ENCODE data around the gene MORN1. TPM values are rescaled to one million over a fixed set of nuclear protein-coding genes. Genes with fewer than 3 reads are reported as not detected.

The MORN1 gene
- total RNA-seq, 1 donor from 2014 or later, result 4.5 TPM

DNA sequence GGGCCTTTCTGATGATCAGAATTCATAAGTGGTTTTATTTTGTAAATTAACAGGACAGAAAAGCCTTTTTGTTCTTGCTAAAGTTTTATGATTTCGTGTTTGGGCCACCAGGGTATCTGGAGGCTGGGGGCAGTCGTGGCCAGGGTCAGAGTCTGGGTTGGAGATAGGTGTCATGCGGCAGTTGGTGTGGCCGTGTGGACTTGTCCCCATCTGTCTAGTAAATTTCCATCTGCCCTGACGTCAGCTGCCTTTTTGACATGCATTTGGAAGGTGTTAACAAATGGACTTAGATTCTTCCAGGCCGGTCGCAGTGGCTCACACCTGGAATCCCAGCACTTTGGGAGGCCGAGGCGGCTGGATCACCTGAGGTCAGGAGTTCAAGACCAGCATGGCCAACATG is 106.4 kb downstream of the MORN1 start:
- no peaks in the 10 kb centered on the region for H3K36me3 ChIP-seq
- DNase-seq, result no peak
- H3K4me1 ChIP-seq, result peaks cover 73% of the 10 kb centered on the region
- no peaks in the 10 kb centered on the region for H3K9me3 ChIP-seq (replicated peaks)
- TF ChIP-seq, protein P1, sequence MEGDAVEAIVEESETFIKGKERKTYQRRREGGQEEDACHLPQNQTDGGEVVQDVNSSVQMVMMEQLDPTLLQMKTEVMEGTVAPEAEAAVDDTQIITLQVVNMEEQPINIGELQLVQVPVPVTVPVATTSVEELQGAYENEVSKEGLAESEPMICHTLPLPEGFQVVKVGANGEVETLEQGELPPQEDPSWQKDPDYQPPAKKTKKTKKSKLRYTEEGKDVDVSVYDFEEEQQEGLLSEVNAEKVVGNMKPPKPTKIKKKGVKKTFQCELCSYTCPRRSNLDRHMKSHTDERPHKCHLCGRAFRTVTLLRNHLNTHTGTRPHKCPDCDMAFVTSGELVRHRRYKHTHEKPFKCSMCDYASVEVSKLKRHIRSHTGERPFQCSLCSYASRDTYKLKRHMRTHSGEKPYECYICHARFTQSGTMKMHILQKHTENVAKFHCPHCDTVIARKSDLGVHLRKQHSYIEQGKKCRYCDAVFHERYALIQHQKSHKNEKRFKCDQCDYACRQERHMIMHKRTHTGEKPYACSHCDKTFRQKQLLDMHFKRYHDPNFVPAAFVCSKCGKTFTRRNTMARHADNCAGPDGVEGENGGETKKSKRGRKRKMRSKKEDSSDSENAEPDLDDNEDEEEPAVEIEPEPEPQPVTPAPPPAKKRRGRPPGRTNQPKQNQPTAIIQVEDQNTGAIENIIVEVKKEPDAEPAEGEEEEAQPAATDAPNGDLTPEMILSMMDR (IDR thresholded peaks at IDR 0.05; ENCODE audit: borderline replicate concordance), result no peak
- H3K4me3 ChIP-seq, result no peak overlapping the region
- H3K27ac ChIP-seq (replicated peaks), result no peak overlapping the region
- no peaks in the 10 kb centered on the region for H3K27me3 ChIP-seq (ENCODE audit: low read depth)
- intact Hi-C loops (cut with micrococcal nuclease), result no loop called here

DNA sequence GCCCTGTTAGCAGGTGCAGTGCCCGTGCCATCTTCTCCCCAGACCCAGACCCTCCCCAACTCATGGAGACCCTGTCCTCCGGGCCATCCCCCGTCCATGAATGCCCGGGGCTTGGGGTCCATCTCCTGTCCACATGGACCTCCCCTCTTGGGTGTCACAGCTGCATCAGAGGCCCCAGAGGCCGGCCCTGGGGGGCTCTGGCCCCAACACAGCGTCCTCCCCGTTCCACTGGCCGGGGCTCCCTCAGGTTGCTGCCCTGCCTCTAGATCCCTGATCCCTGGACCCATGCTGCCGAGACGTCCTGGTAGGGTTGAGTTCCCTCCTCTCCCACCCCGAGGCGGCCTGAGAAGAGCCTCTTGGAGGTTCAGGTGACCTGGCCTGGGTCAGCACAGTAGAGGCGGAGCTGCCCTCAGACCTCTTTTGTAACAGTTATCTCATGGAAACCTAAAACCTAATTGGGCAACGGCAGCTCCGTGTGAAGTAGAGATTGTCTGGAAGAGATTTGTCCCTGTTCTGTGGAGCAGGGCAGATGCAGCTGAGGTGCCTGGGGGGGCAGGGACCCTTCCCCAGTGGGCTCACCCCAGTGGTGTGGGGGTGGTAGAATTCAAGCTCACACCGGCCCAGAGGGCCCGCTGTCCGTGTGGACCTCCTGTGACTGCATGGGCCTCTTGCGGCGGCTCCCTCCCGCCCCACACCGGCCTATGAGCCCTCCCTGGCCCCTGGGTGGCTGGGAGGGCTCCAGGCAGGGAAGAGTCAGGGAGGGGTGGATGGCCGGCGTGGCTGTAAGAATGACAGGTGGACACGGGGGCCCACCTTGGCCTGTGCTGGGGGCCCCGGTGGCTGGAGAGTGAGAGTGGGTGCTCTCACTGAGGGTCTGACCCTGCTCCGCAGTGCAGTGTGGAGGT is 107.1 kb downstream of the MORN1 start:
- no peak overlapping the region for H3K27ac ChIP-seq (replicated peaks)
- intact Hi-C loops (cut with micrococcal nuclease), result no loop called here
- no peaks in the 10 kb centered on the region for H3K36me3 ChIP-seq
- H3K4me3 ChIP-seq, result no peak overlapping the region
- H3K9me3 ChIP-seq (replicated peaks), result no peaks in the 10 kb centered on the region
- peaks cover 73% of the 10 kb centered on the region for H3K4me1 ChIP-seq
- DNase-seq, result no peak
- TF ChIP-seq, protein P1 (IDR thresholded peaks at IDR 0.05; ENCODE audit: borderline replicate concordance), result no peak
- H3K27me3 ChIP-seq (ENCODE audit: low read depth), result no peaks in the 10 kb centered on the region

DNA sequence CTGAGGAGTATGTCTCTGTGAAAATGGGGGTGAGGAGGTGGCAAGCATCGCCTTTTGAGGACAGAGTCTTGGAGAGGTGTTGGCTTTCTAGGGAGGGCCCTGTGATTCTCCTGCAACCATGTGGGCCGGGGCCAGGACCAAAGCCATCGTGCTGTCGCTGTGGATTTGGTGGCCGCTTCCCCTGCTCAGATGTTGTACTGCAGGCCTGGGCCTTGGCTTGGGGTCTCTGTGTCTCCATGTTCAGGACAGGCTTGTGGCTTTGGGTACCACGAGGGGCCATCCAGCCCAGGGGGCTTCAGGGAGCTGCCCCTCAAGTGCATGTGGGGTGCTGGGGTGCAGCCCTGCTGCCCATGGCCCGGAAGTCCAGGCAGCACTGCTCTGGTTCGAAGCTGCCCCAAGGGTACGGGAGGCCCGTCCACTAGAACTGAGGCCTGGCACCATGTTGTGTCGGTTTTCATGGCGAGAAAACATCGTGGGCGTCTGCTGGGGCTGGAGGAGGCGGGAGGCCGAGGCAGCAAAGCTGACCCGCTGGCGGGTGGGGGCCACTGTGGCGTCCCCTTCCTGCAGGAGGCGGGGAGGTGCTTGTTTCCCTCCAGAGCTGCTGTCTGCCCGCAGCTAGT is 107.9 kb downstream of the MORN1 start:
- peaks cover 73% of the 10 kb centered on the region for H3K4me1 ChIP-seq
- TF ChIP-seq, protein P1 (IDR thresholded peaks at IDR 0.05; ENCODE audit: borderline replicate concordance), result no peak

DNA sequence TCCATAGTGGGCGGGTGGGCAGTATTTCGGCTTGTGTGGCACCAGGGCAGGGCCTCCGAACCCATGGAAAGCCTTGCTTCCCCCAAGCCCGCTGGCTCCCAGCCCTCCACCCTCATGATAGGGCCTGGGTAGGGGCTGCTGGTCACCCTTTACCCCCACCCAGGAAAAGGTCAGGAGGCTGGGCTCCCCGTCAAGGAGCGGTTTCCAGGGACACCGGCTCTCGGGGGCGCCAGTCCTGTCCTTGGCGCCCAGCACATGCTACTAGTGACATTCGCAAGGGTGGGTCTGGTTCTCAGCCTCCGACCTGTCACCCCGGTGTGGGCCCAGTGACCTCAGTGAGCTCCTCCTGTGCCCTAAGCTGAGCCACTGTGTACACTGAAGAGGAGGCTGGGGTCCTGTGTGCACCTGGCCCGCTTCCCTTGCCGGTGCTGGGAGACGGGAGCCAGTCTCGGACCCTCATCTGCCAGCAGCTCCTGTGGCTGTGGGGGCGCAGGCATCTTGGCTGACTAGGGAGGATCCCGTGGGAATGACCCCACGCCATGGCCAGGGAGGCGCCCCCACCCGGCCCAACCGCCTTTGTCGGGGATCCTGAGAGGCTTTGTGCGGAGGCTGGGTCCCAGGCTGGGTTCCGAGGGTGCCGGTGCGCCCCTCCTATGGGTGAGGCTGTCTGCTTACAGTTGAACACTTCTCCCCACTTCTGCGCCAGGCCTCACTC is 108.6 kb downstream of the MORN1 start:
- Histone ChIP-seq H3K27me3 (ENCODE audit: low read depth) (no peaks in the 10 kb centered on the region), H3K9me3 (replicated peaks) (no peaks in the 10 kb centered on the region), H3K4me1 (peaks cover 73% of the 10 kb centered on the region), H3K4me3 (no peak overlapping the region), H3K36me3 (no peaks in the 10 kb centered on the region), H3K27ac (replicated peaks) (no peak overlapping the region)
- no peak for DNase-seq
- TF ChIP-seq, protein P1 (IDR thresholded peaks at IDR 0.05; ENCODE audit: borderline replicate concordance), result no peak
- intact Hi-C loops (cut with micrococcal nuclease), result no loop called here

More for the DNA sequence above, 107.9 kb downstream of the MORN1 start:
- H3K36me3 ChIP-seq, result no peaks in the 10 kb centered on the region
- intact Hi-C loops (cut with micrococcal nuclease), result no loop called here
- H3K4me3 ChIP-seq, result no peak overlapping the region
- no peaks in the 10 kb centered on the region for H3K9me3 ChIP-seq (replicated peaks)
- H3K27ac ChIP-seq (replicated peaks), result no peak overlapping the region
- no peaks in the 10 kb centered on the region for H3K27me3 ChIP-seq (ENCODE audit: low read depth)
- no peak for DNase-seq

DNA sequence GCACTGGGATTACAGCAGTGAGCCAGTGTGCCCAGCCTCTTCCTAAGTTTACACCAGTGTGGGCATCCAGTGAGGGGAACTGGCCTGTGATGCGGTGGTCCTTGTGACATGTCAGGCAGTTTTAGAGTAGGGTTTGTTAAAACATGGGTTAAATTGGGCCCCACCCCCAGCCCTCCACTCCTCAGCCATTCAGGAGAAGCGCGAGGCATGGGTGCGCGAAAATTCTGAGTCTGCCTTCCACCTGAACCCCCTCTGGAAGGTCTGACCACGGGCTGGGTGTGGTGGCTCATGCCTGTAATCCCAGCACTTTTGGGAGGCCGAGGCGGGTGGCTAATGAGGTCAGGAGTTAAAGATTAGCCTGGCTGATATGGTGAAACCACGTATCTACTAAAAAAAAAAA is 111.5 kb downstream of the MORN1 start:
- no peaks in the 10 kb centered on the region for H3K36me3 ChIP-seq
- H3K4me3 ChIP-seq, result no peak overlapping the region
- H3K27me3 ChIP-seq (ENCODE audit: low read depth), result no peaks in the 10 kb centered on the region
- intact Hi-C loops (cut with micrococcal nuclease), result no loop called here
- H3K27ac ChIP-seq (replicated peaks), result peak overlapping the region; percentile 75
- no peak for DNase-seq
- H3K4me1 ChIP-seq, result peaks cover 78% of the 10 kb centered on the region
- TF ChIP-seq, protein P1 (IDR thresholded peaks at IDR 0.05; ENCODE audit: borderline replicate concordance), result no peak
- H3K9me3 ChIP-seq (replicated peaks), result no peaks in the 10 kb centered on the region

All from left ventricle myocardium inferior (tissue), 1 donor.